ENCODE results near the gene CTNND2.

CTNND2 gene

GRCh38 chr5:11528720-11529119 is 375.5 kb downstream of the CTNND2 start:
- Histone ChIP-seq H3K23ac (ENCODE audit: low read length in 2 of 2) (no peak overlapping the region), H3K4ac (ENCODE audit: low read depth in 1 of 2, low read length in 2 of 2) (no peak overlapping the region), H3K27ac (ENCODE audit: low read length, poor library complexity, severe bottlenecking) (no peak overlapping the region), H3K36me3 (ENCODE audit: control insufficient read depth in 1 of 2, insufficient read depth in 2 of 2, low read depth in 1 of 2, low read length in 2 of 2) (no peaks in the 10 kb centered on the region), H2AK5ac (ENCODE audit: low read length, severe bottlenecking) (no peak overlapping the region), H2BK15ac (ENCODE audit: low read depth, poor library complexity, severe bottlenecking) (no peak overlapping the region), H3K4me3 (ENCODE audit: insufficient read depth in 1 of 2, low read depth in 1 of 2, low read length in 2 of 2) (no peak overlapping the region), H3K79me1 (replicated peaks; ENCODE audit: low read length, poor library complexity, severe bottlenecking) (no peaks in the 10 kb centered on the region), H3K27me3 (ENCODE audit: control insufficient read depth in 1 of 2, insufficient read depth in 1 of 2, low read length in 2 of 2) (no peaks in the 10 kb centered on the region), H3K9me3 (ENCODE audit: control insufficient read depth, low read length) (no peaks in the 10 kb centered on the region), H3K4me1 (ENCODE audit: control insufficient read depth, insufficient read depth, low read depth, low read length) (no peaks in the 10 kb centered on the region), H2BK5ac (ENCODE audit: low read depth, low read length, poor library complexity, severe bottlenecking) (no peak overlapping the region), H4K8ac (ENCODE audit: low read length) (no peak overlapping the region), H4K91ac (ENCODE audit: low read length) (no peak overlapping the region), H3K18ac (ENCODE audit: low read depth in 1 of 2, low read length in 2 of 2) (no peak overlapping the region), H3K9ac (ENCODE audit: low read length) (no peak overlapping the region), H2BK12ac (ENCODE audit: low read length in 2 of 2) (no peak overlapping the region), H3K4me2 (ENCODE audit: low read length, poor library complexity, severe bottlenecking) (no peak overlapping the region), H3K14ac (ENCODE audit: low read length in 2 of 2) (no peak overlapping the region), H2BK120ac (ENCODE audit: low read depth, low read length) (no peak overlapping the region), H2AFZ (ENCODE audit: low read depth, low read length) (no peak overlapping the region)
- no peak for DNase-seq
- 84% methylated on average over 7 of the region's 7 CpGs for WGBS

- no peaks in the 10 kb centered on the region for H3K4me1 ChIP-seq (ENCODE audit: control insufficient read depth, insufficient read depth, low read depth, low read length)
- no peak overlapping the region for H3K4ac ChIP-seq (ENCODE audit: low read depth in 1 of 2, low read length in 2 of 2)
- no peak overlapping the region for H2BK5ac ChIP-seq (ENCODE audit: low read depth, low read length, poor library complexity, severe bottlenecking)
- no peaks in the 10 kb centered on the region for H3K79me1 ChIP-seq (replicated peaks; ENCODE audit: low read length, poor library complexity, severe bottlenecking)
- H2AK5ac ChIP-seq (ENCODE audit: low read length, severe bottlenecking): no peak overlapping the region
- no peak overlapping the region for H3K4me3 ChIP-seq (ENCODE audit: insufficient read depth in 1 of 2, low read depth in 1 of 2, low read length in 2 of 2)
- no peak overlapping the region for H3K4me2 ChIP-seq (ENCODE audit: low read length, poor library complexity, severe bottlenecking)
- no peaks in the 10 kb centered on the region for H3K27me3 ChIP-seq (ENCODE audit: control insufficient read depth in 1 of 2, insufficient read depth in 1 of 2, low read length in 2 of 2)
- no peak overlapping the region for H3K9ac ChIP-seq (ENCODE audit: low read length)
- no peak overlapping the region for H3K18ac ChIP-seq (ENCODE audit: low read depth in 1 of 2, low read length in 2 of 2)
- H3K27ac ChIP-seq (ENCODE audit: low read length, poor library complexity, severe bottlenecking): no peak overlapping the region
- H3K36me3 ChIP-seq (ENCODE audit: control insufficient read depth in 1 of 2, insufficient read depth in 2 of 2, low read depth in 1 of 2, low read length in 2 of 2): no peaks in the 10 kb centered on the region
- H2BK12ac ChIP-seq (ENCODE audit: low read length in 2 of 2): no peak overlapping the region
- H2AFZ ChIP-seq (ENCODE audit: low read depth, low read length): no peak overlapping the region
- WGBS: 79% methylated on average over 5 of the region's 7 CpGs
- H3K9me3 ChIP-seq (ENCODE audit: control insufficient read depth, low read length): no peaks in the 10 kb centered on the region
- H4K8ac ChIP-seq (ENCODE audit: low read length): no peak overlapping the region
- H3K14ac ChIP-seq (ENCODE audit: low read length in 2 of 2): no peak overlapping the region
- no peak overlapping the region for H4K91ac ChIP-seq (ENCODE audit: low read length)
- no peak overlapping the region for H2BK120ac ChIP-seq (ENCODE audit: low read depth, low read length)
- H3K23ac ChIP-seq (ENCODE audit: low read length in 2 of 2): no peak overlapping the region
- H2BK15ac ChIP-seq (ENCODE audit: low read depth, poor library complexity, severe bottlenecking): no peak overlapping the region
- no peak for DNase-seq
These were observed 376.4 kb downstream of the CTNND2 start for GRCh38 chr5:11527652-11528349.

- H2BK12ac ChIP-seq (ENCODE audit: low read length in 2 of 2): no peak overlapping the region
- no peaks in the 10 kb centered on the region for H3K27me3 ChIP-seq (ENCODE audit: control insufficient read depth in 1 of 2, insufficient read depth in 1 of 2, low read length in 2 of 2)
- no peak overlapping the region for H3K4me2 ChIP-seq (ENCODE audit: low read length, poor library complexity, severe bottlenecking)
- H2BK15ac ChIP-seq (ENCODE audit: low read depth, poor library complexity, severe bottlenecking): no peak overlapping the region
- H3K4me3 ChIP-seq (ENCODE audit: insufficient read depth in 1 of 2, low read depth in 1 of 2, low read length in 2 of 2): no peak overlapping the region
- H3K14ac ChIP-seq (ENCODE audit: low read length in 2 of 2): no peak overlapping the region
- no peak overlapping the region for H3K27ac ChIP-seq (ENCODE audit: low read length, poor library complexity, severe bottlenecking)
- H4K8ac ChIP-seq (ENCODE audit: low read length): no peak overlapping the region
- H2AK5ac ChIP-seq (ENCODE audit: low read length, severe bottlenecking): no peak overlapping the region
- no peak for DNase-seq
- H4K91ac ChIP-seq (ENCODE audit: low read length): no peak overlapping the region
- H2BK120ac ChIP-seq (ENCODE audit: low read depth, low read length): no peak overlapping the region
- no peak overlapping the region for H2BK5ac ChIP-seq (ENCODE audit: low read depth, low read length, poor library complexity, severe bottlenecking)
- H3K9ac ChIP-seq (ENCODE audit: low read length): no peak overlapping the region
- no peaks in the 10 kb centered on the region for H3K79me1 ChIP-seq (replicated peaks; ENCODE audit: low read length, poor library complexity, severe bottlenecking)
- H3K4me1 ChIP-seq (ENCODE audit: control insufficient read depth, insufficient read depth, low read depth, low read length): no peaks in the 10 kb centered on the region
- no peaks in the 10 kb centered on the region for H3K36me3 ChIP-seq (ENCODE audit: control insufficient read depth in 1 of 2, insufficient read depth in 2 of 2, low read depth in 1 of 2, low read length in 2 of 2)
- no peak overlapping the region for H3K18ac ChIP-seq (ENCODE audit: low read depth in 1 of 2, low read length in 2 of 2)
- WGBS: 56% methylated on average over 2 of the region's 2 CpGs
- H2AFZ ChIP-seq (ENCODE audit: low read depth, low read length): no peak overlapping the region
- H3K23ac ChIP-seq (ENCODE audit: low read length in 2 of 2): no peak overlapping the region
- H3K4ac ChIP-seq (ENCODE audit: low read depth in 1 of 2, low read length in 2 of 2): no peak overlapping the region
- H3K9me3 ChIP-seq (ENCODE audit: control insufficient read depth, low read length): no peaks in the 10 kb centered on the region
These were observed 379.2 kb downstream of the CTNND2 start for GRCh38 chr5:11525020-11525419.

GRCh38 chr5:11524188-11524587 is 380.1 kb downstream of the CTNND2 start:
- H2BK15ac ChIP-seq (ENCODE audit: low read depth, poor library complexity, severe bottlenecking): no peak overlapping the region
- no peak overlapping the region for H3K9ac ChIP-seq (ENCODE audit: low read length)

More at GRCh38 chr5:11524188-11524587, 380.1 kb downstream of the CTNND2 start:
- Histone ChIP-seq H3K27ac (ENCODE audit: low read length, poor library complexity, severe bottlenecking) (no peak overlapping the region), H3K4me1 (ENCODE audit: control insufficient read depth, insufficient read depth, low read depth, low read length) (no peaks in the 10 kb centered on the region), H4K91ac (ENCODE audit: low read length) (no peak overlapping the region), H3K27me3 (ENCODE audit: control insufficient read depth in 1 of 2, insufficient read depth in 1 of 2, low read length in 2 of 2) (no peaks in the 10 kb centered on the region), H2AFZ (ENCODE audit: low read depth, low read length) (no peak overlapping the region), H3K14ac (ENCODE audit: low read length in 2 of 2) (no peak overlapping the region), H3K4me3 (ENCODE audit: insufficient read depth in 1 of 2, low read depth in 1 of 2, low read length in 2 of 2) (no peak overlapping the region), H3K36me3 (ENCODE audit: control insufficient read depth in 1 of 2, insufficient read depth in 2 of 2, low read depth in 1 of 2, low read length in 2 of 2) (no peaks in the 10 kb centered on the region), H2BK12ac (ENCODE audit: low read length in 2 of 2) (no peak overlapping the region), H3K4me2 (ENCODE audit: low read length, poor library complexity, severe bottlenecking) (no peak overlapping the region), H2AK5ac (ENCODE audit: low read length, severe bottlenecking) (no peak overlapping the region), H3K79me1 (replicated peaks; ENCODE audit: low read length, poor library complexity, severe bottlenecking) (no peaks in the 10 kb centered on the region), H3K23ac (ENCODE audit: low read length in 2 of 2) (no peak overlapping the region), H4K8ac (ENCODE audit: low read length) (no peak overlapping the region), H3K18ac (ENCODE audit: low read depth in 1 of 2, low read length in 2 of 2) (no peak overlapping the region), H3K9me3 (ENCODE audit: control insufficient read depth, low read length) (no peaks in the 10 kb centered on the region), H3K4ac (ENCODE audit: low read depth in 1 of 2, low read length in 2 of 2) (no peak overlapping the region), H2BK120ac (ENCODE audit: low read depth, low read length) (no peak overlapping the region), H2BK5ac (ENCODE audit: low read depth, low read length, poor library complexity, severe bottlenecking) (no peak overlapping the region)
- DNase-seq: no peak
- 35% methylated on average over 2 of the region's 4 CpGs for WGBS
